Ectodermal cell (in vitro differentiated cells): Measurements from ENCODE around the gene CYP2C19.
"Not testable (repeated sequence)": the region's sequence is repeated elsewhere in the genome, so short reads cannot be mapped to it uniquely, and the experiment has no call there.

Experiments
- H3K27ac ChIP-seq: 2 replicates; pipeline ENCODE4 v1.7.0; 2013; ENCODE audit warnings: mild to moderate bottlenecking, low read depth, low read length; ENCODE audit not compliant: insufficient read depth, poor library complexity, severe bottlenecking
- H3K27me3 ChIP-seq: 2 replicates; pipeline ENCODE4 v1.7.0; 2013; ENCODE audit warnings: mild to moderate bottlenecking, low read length; ENCODE audit not compliant: insufficient read depth, control insufficient read depth, poor library complexity, severe bottlenecking
- H3K36me3 ChIP-seq: one replicate; pipeline ENCODE4 v1.7.0; 2013; ENCODE audit warnings: low read length; ENCODE audit not compliant: control insufficient read depth, insufficient read depth
- H3K4me1 ChIP-seq: one replicate; pipeline ENCODE4 v1.7.0; 2013; ENCODE audit warnings: low read length; ENCODE audit not compliant: control insufficient read depth, insufficient read depth
- H3K4me3 ChIP-seq: 2 replicates; pipeline ENCODE4 v1.7.0; 2013; ENCODE audit warnings: low read depth, low read length, control low read depth; ENCODE audit not compliant: insufficient read depth
- H3K9me3 ChIP-seq: 2 replicates; pipeline ENCODE4 v1.7.0; 2013; ENCODE audit warnings: mild to moderate bottlenecking, low read length, moderate library complexity; ENCODE audit not compliant: control insufficient read depth
- WGBS, 2 experiments: methylation state at CpG; one replicate each; pipeline ENCODE4 v1.1.7; 2013; ENCODE audit warnings: missing lambda C conversion rate in 2 of 2; 5-methylcytosine and 5-hydroxymethylcytosine counted together

Gene CYP2C19

GRCh38 chr10:94780844-94781243, 18.4 kb downstream of the CYP2C19 start:
- Histone ChIP-seq H3K4me3 (no peak overlapping the region), H3K27ac (no peak overlapping the region), H3K36me3 (no peaks in the 10 kb centered on the region), H3K27me3 (no peaks in the 10 kb centered on the region), H3K4me1 (no peaks in the 10 kb centered on the region), H3K9me3 (no peaks in the 10 kb centered on the region)
- 81 to 96% methylated on average over 1 of the region's 1 CpG for WGBS, 2 experiments

DNA sequence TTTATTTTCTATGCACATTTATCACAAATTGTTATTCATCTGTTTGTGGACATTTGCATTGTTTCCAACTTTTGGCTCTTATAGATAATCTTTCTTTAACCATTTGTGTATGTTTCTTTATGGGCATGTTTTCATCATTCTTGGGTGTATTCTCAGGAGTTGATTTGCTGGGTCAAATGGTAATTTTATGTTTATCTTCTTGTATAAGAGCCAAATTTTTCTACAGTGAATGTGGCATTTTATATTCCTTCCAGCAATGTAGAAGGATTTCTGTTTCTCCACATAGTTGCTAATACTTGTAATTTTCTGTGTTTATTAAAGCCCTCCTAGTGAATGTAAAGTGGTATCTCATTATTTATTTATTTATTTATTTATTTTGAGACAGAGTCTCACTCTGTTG, 21.8 kb downstream of the CYP2C19 start:
- Histone ChIP-seq H3K4me3 (no peak overlapping the region), H3K4me1 (no peaks in the 10 kb centered on the region), H3K9me3 (no peaks in the 10 kb centered on the region), H3K36me3 (no peaks in the 10 kb centered on the region), H3K27me3 (no peaks in the 10 kb centered on the region), H3K27ac (no peak overlapping the region)

DNA sequence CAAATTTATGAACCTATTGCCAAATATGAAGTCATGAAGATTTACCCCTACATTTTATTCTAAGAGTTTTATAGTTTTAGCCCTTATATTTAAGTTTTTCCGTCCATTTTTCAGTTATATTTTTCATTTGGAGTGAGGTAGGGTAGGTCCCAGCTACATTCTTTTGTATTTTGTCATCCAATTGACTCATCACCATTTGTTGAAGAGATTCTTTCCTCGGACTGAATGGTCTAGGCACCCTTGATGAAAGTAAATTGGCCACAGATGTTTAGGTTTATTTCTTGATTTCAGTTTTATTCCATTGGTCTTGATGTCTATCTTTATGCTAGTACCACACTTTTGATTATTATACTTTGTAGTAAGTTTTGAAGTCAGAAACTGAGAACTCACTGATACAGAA, 22.7 kb downstream of the CYP2C19 start:
- Histone ChIP-seq H3K27me3 (no peaks in the 10 kb centered on the region), H3K4me3 (no peak overlapping the region), H3K36me3 (no peaks in the 10 kb centered on the region), H3K27ac (no peak overlapping the region), H3K9me3 (no peaks in the 10 kb centered on the region), H3K4me1 (no peaks in the 10 kb centered on the region)
- 93% methylated on average over 1 of the region's 2 CpGs; no CpG with 5 or more reads in 1 of the 2 experiments for WGBS, 2 experiments

GRCh38 chr10:94800551-94800950, 38.1 kb downstream of the CYP2C19 start:
- H3K27ac ChIP-seq, H3K4me3 ChIP-seq, H3K27me3 ChIP-seq, H3K4me1 ChIP-seq, H3K9me3 ChIP-seq, H3K36me3 ChIP-seq: not testable (repeated sequence)
- WGBS, 2 experiments = 91 to 97% methylated on average over 4 of the region's 4 CpGs

GRCh38 chr10:94803307-94803706, 40.8 kb downstream of the CYP2C19 start:
- no peaks in the 10 kb centered on the region for H3K9me3 ChIP-seq
- H3K27me3 ChIP-seq = no peaks in the 10 kb centered on the region
- H3K36me3 ChIP-seq = no peaks in the 10 kb centered on the region
- H3K4me1 ChIP-seq = no peaks in the 10 kb centered on the region
- H3K27ac ChIP-seq = no peak overlapping the region
- no peak overlapping the region for H3K4me3 ChIP-seq
- 74 to 79% methylated on average over 1 of the region's 1 CpG for WGBS, 2 experiments

DNA sequence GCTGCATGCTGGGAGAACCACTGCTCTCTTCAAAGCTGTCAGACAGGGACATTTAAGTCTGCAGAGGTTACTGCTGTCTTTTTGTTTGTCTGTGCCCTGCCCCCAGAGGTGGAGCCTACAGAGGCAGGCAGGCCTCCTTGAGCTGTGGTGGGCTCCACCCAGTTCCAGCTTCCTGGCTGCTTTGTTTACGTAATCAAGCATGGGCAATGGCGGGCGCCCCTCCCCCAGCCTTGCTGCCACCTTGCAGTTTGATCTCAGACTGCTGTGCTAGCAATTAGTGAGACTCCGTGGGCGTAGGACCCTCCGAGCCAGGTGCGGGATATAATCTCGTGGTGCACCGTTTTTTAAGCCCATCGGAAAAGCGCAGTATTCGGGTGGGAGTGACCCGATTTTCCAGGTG, 67.5 kb downstream of the CYP2C19 start:
- H3K4me3 ChIP-seq, H3K27me3 ChIP-seq, H3K27ac ChIP-seq, H3K36me3 ChIP-seq, H3K9me3 ChIP-seq, H3K4me1 ChIP-seq: not testable (repeated sequence)
- 82 to 84% methylated on average over 13 of the region's 13 CpGs for WGBS, 2 experiments

DNA sequence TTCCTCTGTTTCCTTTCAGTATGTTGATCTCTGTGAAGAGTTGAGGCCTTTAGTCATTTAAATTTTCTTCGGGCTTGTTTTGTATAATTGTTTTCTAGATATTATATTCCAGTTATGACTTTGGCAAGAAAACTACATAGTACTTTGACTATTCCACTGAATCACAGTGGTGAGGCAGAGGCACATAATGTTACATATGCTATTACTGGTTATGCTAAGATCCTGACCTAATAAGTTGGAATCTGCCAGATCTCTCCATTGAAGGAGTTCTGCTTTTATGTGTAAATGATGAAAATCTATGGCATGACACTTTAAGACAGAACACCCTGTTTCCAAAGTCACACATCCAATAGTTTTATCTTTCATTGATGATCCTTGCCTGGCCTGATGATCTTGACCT, 83.7 kb downstream of the CYP2C19 start:
- Histone ChIP-seq H3K9me3 (no peaks in the 10 kb centered on the region), H3K4me3 (no peak overlapping the region), H3K36me3 (no peaks in the 10 kb centered on the region), H3K27me3 (no peaks in the 10 kb centered on the region), H3K4me1 (no peaks in the 10 kb centered on the region), H3K27ac (no peak overlapping the region)
- 83% methylated on average over 1 of the region's 1 CpG; no CpG with 5 or more reads in 1 of the 2 experiments for WGBS, 2 experiments

DNA sequence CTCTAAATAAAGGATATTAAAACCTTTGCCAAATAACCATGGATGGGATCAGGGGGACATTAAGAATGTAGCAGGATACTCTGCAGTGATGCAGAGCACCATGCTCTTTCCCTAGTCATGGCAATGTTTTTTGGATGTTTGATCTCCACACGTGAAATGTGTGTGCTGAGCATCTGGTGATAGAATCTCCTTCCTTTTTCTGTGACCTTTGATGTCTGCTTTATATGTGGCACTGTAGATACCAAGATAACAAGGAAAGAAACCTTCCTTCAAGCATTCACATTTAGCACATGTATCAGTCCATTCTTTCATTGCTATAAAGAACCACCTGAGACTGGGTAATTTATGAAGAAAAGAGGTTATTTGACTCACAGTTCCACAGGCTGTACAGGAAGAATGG, 88.3 kb downstream of the CYP2C19 start:
- Histone ChIP-seq H3K36me3 (no peaks in the 10 kb centered on the region), H3K27me3 (no peaks in the 10 kb centered on the region)
- 89 to 96% methylated on average over 1 of the region's 1 CpG for WGBS, 2 experiments

DNA sequence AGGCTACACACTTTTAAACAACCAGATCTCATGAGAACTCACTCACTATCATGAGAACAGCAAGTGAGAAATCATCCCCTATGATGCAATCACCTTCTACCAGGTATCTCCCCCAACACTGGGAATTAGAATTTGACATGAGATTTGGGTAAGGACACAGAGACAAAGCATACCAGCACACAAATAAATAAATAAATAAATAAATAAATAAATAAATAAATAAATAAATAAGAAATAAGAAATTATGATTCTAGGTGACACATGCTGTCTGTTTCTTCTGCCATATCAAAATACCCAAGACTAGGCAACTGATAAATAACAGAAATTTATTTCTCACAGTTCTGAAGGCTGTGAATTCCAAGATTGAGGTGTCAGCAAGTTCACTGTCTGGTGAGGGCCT, 88.8 kb downstream of the CYP2C19 start:
- H3K27ac ChIP-seq = no peak overlapping the region
- H3K9me3 ChIP-seq = no peaks in the 10 kb centered on the region
- H3K36me3 ChIP-seq = no peaks in the 10 kb centered on the region
- H3K4me3 ChIP-seq = no peak overlapping the region
- H3K27me3 ChIP-seq = no peaks in the 10 kb centered on the region
- no peaks in the 10 kb centered on the region for H3K4me1 ChIP-seq

More for the DNA sequence above, 88.3 kb downstream of the CYP2C19 start:
- no peak overlapping the region for H3K4me3 ChIP-seq
- H3K4me1 ChIP-seq = no peaks in the 10 kb centered on the region
- H3K27ac ChIP-seq = no peak overlapping the region
- no peaks in the 10 kb centered on the region for H3K9me3 ChIP-seq

- H3K36me3 ChIP-seq = no peaks in the 10 kb centered on the region
- H3K27ac ChIP-seq = no peak overlapping the region
- 74 to 80% methylated on average over 3 of the region's 3 CpGs for WGBS, 2 experiments
- H3K27me3 ChIP-seq = no peaks in the 10 kb centered on the region
- H3K4me3 ChIP-seq = no peak overlapping the region
- H3K9me3 ChIP-seq = no peaks in the 10 kb centered on the region
- no peaks in the 10 kb centered on the region for H3K4me1 ChIP-seq
These were observed 90.0 kb downstream of the CYP2C19 start for GRCh38 chr10:94852438-94852837.

DNA sequence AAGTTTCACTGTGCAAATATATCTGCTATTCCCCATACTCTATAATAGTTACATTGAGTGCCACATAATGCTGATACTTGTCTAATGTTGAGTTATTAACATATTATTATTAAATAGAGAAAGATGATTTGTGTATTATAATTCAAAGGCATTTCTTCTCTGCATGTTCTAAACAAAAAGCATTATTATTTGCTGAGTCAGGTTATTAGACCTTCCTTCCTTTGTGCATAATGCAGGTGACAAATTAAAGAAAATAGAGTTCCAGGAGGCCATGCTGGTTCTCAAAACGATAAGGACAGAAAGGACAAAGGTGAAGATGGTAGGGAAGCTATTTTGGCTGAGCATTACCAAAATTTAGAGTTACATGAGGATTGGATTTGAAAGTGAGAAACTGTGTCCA, 90.6 kb downstream of the CYP2C19 start:
- H3K4me3 ChIP-seq = no peak overlapping the region
- H3K36me3 ChIP-seq = no peaks in the 10 kb centered on the region
- no peaks in the 10 kb centered on the region for H3K27me3 ChIP-seq
- H3K27ac ChIP-seq = no peak overlapping the region
- no peaks in the 10 kb centered on the region for H3K9me3 ChIP-seq
- H3K4me1 ChIP-seq = no peaks in the 10 kb centered on the region
- WGBS, 2 experiments = 88 to 90% methylated on average over 1 of the region's 1 CpG
